Medulla oblongata (tissue), 1 donor: ENCODE results near the gene KARS1.

Experiments used
- DNase-seq: peaks from one replicate; pipeline ENCODE4 v3.0.0-alpha.2; 2015; ENCODE audit errors: extremely low spot score

KARS1 gene

GRCh38 chr16:75647492-75648264, at the start of gene KARS1, which contains the start of gene TERF2IP:
Gene KARS1, minus strand, starts transcription at chr16:75647665. Its CDS starts 26 bp downstream, at chr16:75647639.
Gene TERF2IP, plus strand, starts transcription at chr16:75647773. Its CDS starts 110 bp downstream, at chr16:75647883.
- DNase-seq = peak; percentile 97

- no peak for DNase-seq
Measured at GRCh38 chr16:75695708-75696107, 48.2 kb upstream of the KARS1 start.

GRCh38 chr16:75687361-75687760, 39.9 kb upstream of the KARS1 start:
- DNase-seq = no peak

- no peak for DNase-seq
Measured at GRCh38 chr16:75682308-75682707, 34.8 kb upstream of the KARS1 start.

GRCh38 chr16:75679366-75679765, 31.9 kb upstream of the KARS1 start:
- DNase-seq = no peak

GRCh38 chr16:75676909-75677308, 29.4 kb upstream of the KARS1 start, which contains the start of gene CPHXL2:
Gene CPHXL2, minus strand, starts transcription at chr16:75677009. Its CDS starts 10 bp downstream, at chr16:75676999.
- DNase-seq = no peak

GRCh38 chr16:75667503-75667902, 20.0 kb upstream of the KARS1 start:
- no peak for DNase-seq

- DNase-seq = peak; percentile 48
Measured at GRCh38 chr16:75660726-75661302, 13.3 kb upstream of the KARS1 start.

GRCh38 chr16:75660321-75660720, 12.9 kb upstream of the KARS1 start:
- DNase-seq = peak; percentile 56

- no peak for DNase-seq
Measured at GRCh38 chr16:75658175-75658574, 10.7 kb upstream of the KARS1 start.

GRCh38 chr16:75653922-75654321, 6.5 kb upstream of the KARS1 start:
- DNase-seq = no peak

GRCh38 chr16:75648265-75649076, 1.0 kb upstream of the KARS1 start:
- DNase-seq = peak; percentile 90

GRCh38 chr16:75647112-75647491, 363 bp downstream of the KARS1 start:
- DNase-seq = no peak

- DNase-seq = no peak
Measured at GRCh38 chr16:75644240-75645012, 3.0 kb downstream of the KARS1 start.

GRCh38 chr16:75640598-75640997, 6.9 kb downstream of the KARS1 start:
- no peak for DNase-seq

GRCh38 chr16:75635036-75635435, 12.4 kb downstream of the KARS1 start:
- DNase-seq = no peak

- DNase-seq = no peak
Measured at GRCh38 chr16:75632857-75633256, 14.6 kb downstream of the KARS1 start.

GRCh38 chr16:75630052-75630451, 17.4 kb downstream of the KARS1 start:
- DNase-seq = no peak

GRCh38 chr16:75629132-75629531, 18.3 kb downstream of the KARS1 start:
- DNase-seq = no peak

GRCh38 chr16:75628351-75628750, 19.1 kb downstream of the KARS1 start:
- no peak for DNase-seq

- DNase-seq = no peak
Measured at GRCh38 chr16:75627851-75628250, 19.6 kb downstream of the KARS1 start.

GRCh38 chr16:75626806-75627205, 20.7 kb downstream of the KARS1 start:
- DNase-seq = no peak
